Measurements from ENCODE around the gene MRPL17. TPM values are rescaled to one million over a fixed set of nuclear protein-coding genes. Genes with fewer than 3 reads are reported as not detected.

MRPL17 gene
- total RNA-seq, 1 donor from 2014 or later = 121 TPM

DNA sequence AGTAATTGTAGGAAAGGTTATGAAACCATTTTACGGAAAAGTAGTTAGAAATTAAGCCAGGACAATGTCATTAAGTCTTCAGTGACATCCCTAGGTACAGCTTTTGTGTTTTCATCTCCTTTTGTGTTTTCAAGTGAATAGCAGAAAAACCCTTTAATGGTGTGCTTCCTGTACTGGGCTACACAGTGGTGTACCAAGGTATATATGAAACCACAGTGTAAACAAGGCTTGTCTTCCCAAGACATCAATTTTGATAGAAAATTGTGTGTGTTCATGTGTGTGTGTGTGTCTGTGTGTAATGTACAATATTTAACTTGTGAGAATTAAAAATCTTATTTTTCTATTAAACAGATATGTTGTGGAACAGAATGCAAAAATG is 8.9 kb downstream of the MRPL17 start:
- Mint-ChIP-seq H3K27me3 (ENCODE audit: insufficient read depth) (no peaks in the 10 kb centered on the region), H3K9me3 (peaks cover 3% of the 10 kb centered on the region), H3K4me1 (ENCODE audit: low read depth) (peaks cover 52% of the 10 kb centered on the region), H3K36me3 (ENCODE audit: low read depth) (peaks cover 20% of the 10 kb centered on the region), H3K27ac (no peak overlapping the region), H3K4me3 (no peak overlapping the region)
- intact Hi-C loops (cut with micrococcal nuclease) = no loop called here
- DNase-seq (ENCODE audit: low spot score) = no peak

DNA sequence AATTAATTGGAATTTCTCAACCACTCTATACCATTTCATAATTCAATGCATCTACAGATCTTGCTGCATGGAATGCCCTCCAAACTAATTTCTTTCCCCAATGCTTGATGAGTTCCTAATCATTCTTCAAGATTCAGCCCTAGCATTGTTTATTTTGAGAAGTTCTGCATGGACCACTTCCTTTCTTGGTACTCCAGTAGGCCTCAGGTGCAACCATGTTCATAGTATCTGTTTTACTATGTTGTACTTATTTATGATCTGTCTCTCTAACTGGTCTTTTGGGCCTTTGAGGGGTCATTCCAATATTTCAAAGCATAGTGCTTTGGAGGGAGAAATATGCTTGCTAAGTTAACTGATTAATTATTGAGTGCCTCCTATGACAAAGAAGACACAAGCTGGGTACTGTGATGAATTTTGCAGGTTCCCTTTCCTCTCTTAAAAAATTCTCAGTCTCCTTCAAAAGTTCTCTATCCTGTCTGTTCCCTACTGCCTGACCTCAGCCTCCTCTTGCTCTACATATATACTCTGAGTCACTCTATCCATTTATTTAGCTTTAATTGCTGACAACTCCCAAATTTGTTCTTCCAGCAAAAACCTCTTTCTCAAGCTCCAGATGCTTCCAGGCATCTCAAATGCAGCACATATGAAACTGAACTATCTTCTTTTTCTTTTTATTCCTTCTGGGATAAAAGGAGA is 9.5 kb downstream of the MRPL17 start:
- peak overlapping the region; percentile 27 for H3K4me3 Mint-ChIP-seq
- no peaks in the 10 kb centered on the region for H3K27me3 Mint-ChIP-seq (ENCODE audit: insufficient read depth)
- intact Hi-C loops (cut with micrococcal nuclease) = loop anchor here (1.0 kb wide), 1 partner anchor 9 kb away; no protein-coding TSS in a partner anchor

GRCh38 chr11:6671991-6672390 is 11.1 kb downstream of the MRPL17 start:
- Mint-ChIP-seq H3K27me3 (ENCODE audit: insufficient read depth) (no peaks in the 10 kb centered on the region), H3K9me3 (peaks cover 3% of the 10 kb centered on the region), H3K4me1 (ENCODE audit: low read depth) (peaks cover 69% of the 10 kb centered on the region), H3K36me3 (ENCODE audit: low read depth) (peaks cover 10% of the 10 kb centered on the region), H3K27ac (no peak overlapping the region), H3K4me3 (no peak overlapping the region)
- intact Hi-C loops (cut with micrococcal nuclease) = no loop called here
- no peak for DNase-seq (ENCODE audit: low spot score)

More for the DNA sequence above, 9.5 kb downstream of the MRPL17 start:
- peaks cover 15% of the 10 kb centered on the region for H3K36me3 Mint-ChIP-seq (ENCODE audit: low read depth)
- no peak for DNase-seq (ENCODE audit: low spot score)
- H3K4me1 Mint-ChIP-seq (ENCODE audit: low read depth) = peaks cover 53% of the 10 kb centered on the region
- peak overlapping the region; percentile 25 for H3K27ac Mint-ChIP-seq
- peaks cover 3% of the 10 kb centered on the region for H3K9me3 Mint-ChIP-seq

- Mint-ChIP-seq H3K36me3 (ENCODE audit: low read depth) (peaks cover 10% of the 10 kb centered on the region), H3K9me3 (peaks cover 3% of the 10 kb centered on the region), H3K27ac (peak overlapping the region; percentile 40), H3K27me3 (ENCODE audit: insufficient read depth) (peaks cover 1% of the 10 kb centered on the region), H3K4me3 (peak overlapping the region; percentile 54), H3K4me1 (ENCODE audit: low read depth) (peaks cover 77% of the 10 kb centered on the region)
- DNase-seq (ENCODE audit: low spot score) = no peak
- intact Hi-C loops (cut with micrococcal nuclease) = no loop called here
Measured at GRCh38 chr11:6670202-6670830, 12.8 kb downstream of the MRPL17 start.

DNA sequence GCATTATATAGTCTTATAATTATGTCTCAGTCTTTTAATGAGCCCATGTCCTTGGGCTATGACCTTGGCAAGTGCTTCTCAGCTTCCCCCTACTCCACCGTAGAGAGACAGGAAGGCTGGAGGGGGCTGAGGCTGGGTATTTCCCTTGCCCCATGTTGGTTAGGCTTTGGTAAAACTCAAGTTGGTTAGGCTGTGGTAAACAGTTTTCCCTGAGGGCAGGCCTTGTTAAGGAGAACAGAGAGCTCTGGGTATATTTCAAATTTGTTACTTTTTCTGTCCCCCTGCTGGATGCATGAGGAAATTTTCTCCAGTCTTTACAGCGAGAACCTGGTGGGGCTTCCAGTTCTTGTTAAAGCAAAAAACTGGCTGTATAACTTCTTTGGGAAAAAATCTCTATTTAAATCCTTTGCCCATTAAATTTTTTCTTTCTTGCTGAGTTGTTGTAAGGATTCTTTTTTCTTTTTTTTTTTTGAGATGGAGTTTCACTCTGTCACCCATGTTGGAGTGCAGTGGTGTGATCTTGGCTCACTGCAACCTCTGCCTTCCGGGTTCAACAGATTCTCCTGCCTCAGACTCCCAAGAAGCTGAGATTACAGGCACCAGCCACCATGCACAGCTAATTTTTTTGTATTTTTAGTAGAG is 15.3 kb downstream of the MRPL17 start:
- Mint-ChIP-seq H3K9me3 (peaks cover 3% of the 10 kb centered on the region), H3K36me3 (ENCODE audit: low read depth) (peaks cover 5% of the 10 kb centered on the region), H3K4me1 (ENCODE audit: low read depth) (peaks cover 62% of the 10 kb centered on the region), H3K27me3 (ENCODE audit: insufficient read depth) (peaks cover 12% of the 10 kb centered on the region), H3K4me3 (peak overlapping the region; percentile 23), H3K27ac (peak overlapping the region; percentile 41)
- peak; percentile 55 for DNase-seq (ENCODE audit: low spot score)
- intact Hi-C loops (cut with micrococcal nuclease) = loop anchor here (1.0 to 2.0 kb wide), 6 partner anchors 15 to 137 kb away; partner anchors contain the start of genes MRPL17 and TPP1

- peaks cover 14% of the 10 kb centered on the region for H3K27me3 Mint-ChIP-seq (ENCODE audit: insufficient read depth)
- intact Hi-C loops (cut with micrococcal nuclease) = loop anchor here (1.0 to 2.0 kb wide), 5 partner anchors 14 to 136 kb away; partner anchors contain the start of genes MRPL17 and TPP1
- DNase-seq (ENCODE audit: low spot score) = no peak
- peak overlapping the region; percentile 10 for H3K27ac Mint-ChIP-seq
- peaks cover 50% of the 10 kb centered on the region for H3K4me1 Mint-ChIP-seq (ENCODE audit: low read depth)
- peaks cover 2% of the 10 kb centered on the region for H3K36me3 Mint-ChIP-seq (ENCODE audit: low read depth)
- no peak overlapping the region for H3K4me3 Mint-ChIP-seq
- no peaks in the 10 kb centered on the region for H3K9me3 Mint-ChIP-seq
Measured at GRCh38 chr11:6666302-6667183, 16.6 kb downstream of the MRPL17 start.

GRCh38 chr11:6664551-6664950 is 18.6 kb downstream of the MRPL17 start:
- no peaks in the 10 kb centered on the region for H3K36me3 Mint-ChIP-seq (ENCODE audit: low read depth)

DNA sequence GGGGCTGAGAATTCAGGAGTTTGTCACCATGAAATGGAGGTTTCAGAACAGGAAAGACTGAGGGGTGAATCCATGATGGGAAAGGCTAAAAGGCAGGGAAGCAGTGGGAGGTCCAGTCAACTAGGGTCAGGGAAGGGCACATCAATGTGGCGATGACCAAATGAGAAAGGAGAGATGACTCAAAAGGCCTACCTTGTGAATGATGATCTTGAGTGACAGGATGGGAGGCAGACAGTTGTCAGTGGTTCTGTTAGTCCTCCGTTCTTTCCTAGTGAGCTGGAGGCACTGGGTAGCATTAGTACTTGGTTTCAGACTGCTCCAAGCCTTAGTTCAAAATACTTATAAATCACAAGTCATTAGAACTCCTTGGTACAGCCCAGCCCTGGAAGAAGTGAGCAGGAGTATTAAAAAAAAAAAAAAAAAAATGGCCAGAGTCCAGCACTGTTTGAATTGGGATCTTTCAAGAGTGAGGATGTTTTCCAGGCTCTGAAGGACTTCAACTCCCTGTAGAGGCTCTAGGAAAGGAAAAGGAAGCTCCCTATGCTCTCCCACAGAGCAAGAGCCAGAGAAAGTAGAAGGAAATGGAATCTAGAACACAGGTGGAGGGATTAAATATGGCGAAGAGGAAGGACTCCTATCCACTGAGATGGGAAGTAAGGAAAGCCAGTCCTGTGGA is 19.2 kb downstream of the MRPL17 start:
- Mint-ChIP-seq H3K9me3 (no peaks in the 10 kb centered on the region), H3K4me3 (no peak overlapping the region), H3K27ac (no peak overlapping the region), H3K36me3 (ENCODE audit: low read depth) (no peaks in the 10 kb centered on the region), H3K27me3 (ENCODE audit: insufficient read depth) (peaks cover 14% of the 10 kb centered on the region), H3K4me1 (ENCODE audit: low read depth) (peaks cover 32% of the 10 kb centered on the region)
- no peak for DNase-seq (ENCODE audit: low spot score)
- intact Hi-C loops (cut with micrococcal nuclease) = no loop called here

More at GRCh38 chr11:6664551-6664950, 18.6 kb downstream of the MRPL17 start:
- intact Hi-C loops (cut with micrococcal nuclease) = no loop called here
- Mint-ChIP-seq H3K4me1 (ENCODE audit: low read depth) (peaks cover 32% of the 10 kb centered on the region), H3K27me3 (ENCODE audit: insufficient read depth) (peaks cover 14% of the 10 kb centered on the region), H3K9me3 (no peaks in the 10 kb centered on the region), H3K4me3 (no peak overlapping the region), H3K27ac (no peak overlapping the region)
- DNase-seq (ENCODE audit: low spot score) = no peak

DNA sequence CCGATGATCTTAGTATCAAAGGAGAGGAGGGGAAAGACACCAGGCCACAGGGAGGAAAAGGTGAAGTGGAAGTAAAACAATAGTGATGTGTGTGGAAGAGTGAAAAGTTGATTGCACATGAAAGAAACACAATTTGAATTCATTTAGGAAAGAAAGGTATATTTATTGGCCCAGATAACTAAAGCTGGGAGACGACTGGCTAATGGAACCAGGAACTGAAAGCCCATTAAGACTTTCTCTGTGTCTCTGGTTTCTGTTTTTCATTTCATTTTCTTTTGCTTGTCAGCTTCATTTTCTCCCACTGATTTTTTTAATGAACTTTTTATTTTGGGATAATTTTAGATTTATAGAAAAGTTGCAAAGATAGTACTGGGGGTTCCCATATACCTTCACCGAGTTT is 22.4 kb downstream of the MRPL17 start:
- Mint-ChIP-seq H3K4me1 (ENCODE audit: low read depth) (peaks cover 7% of the 10 kb centered on the region), H3K9me3 (no peaks in the 10 kb centered on the region), H3K27ac (no peak overlapping the region), H3K36me3 (ENCODE audit: low read depth) (no peaks in the 10 kb centered on the region), H3K27me3 (ENCODE audit: insufficient read depth) (peaks cover 30% of the 10 kb centered on the region), H3K4me3 (no peak overlapping the region)
- no peak for DNase-seq (ENCODE audit: low spot score)
- intact Hi-C loops (cut with micrococcal nuclease) = no loop called here

DNA sequence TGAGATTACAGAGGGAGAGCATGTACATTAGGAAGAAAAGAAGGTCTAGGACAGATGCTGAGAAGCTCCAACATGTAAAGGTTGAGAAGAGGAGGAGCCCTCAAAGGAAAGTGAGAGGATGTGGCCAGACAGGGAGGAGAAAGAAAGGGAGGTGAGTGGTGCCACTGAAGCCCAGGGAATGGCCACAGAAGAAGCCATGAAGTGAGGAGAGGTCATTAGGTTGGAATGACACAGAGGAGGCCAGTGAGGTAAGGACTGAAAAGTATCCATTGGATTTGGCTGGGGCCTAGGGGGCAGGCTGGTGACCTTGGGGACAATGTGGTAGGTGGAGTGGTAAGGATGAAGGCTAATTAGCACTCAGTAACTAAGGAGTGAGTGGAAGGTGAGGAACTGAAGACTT is 24.5 kb downstream of the MRPL17 start:
- peaks cover 2% of the 10 kb centered on the region for H3K4me1 Mint-ChIP-seq (ENCODE audit: low read depth)
- no peak for DNase-seq (ENCODE audit: low spot score)
- no peak overlapping the region for H3K4me3 Mint-ChIP-seq
- H3K36me3 Mint-ChIP-seq (ENCODE audit: low read depth) = no peaks in the 10 kb centered on the region
- H3K27me3 Mint-ChIP-seq (ENCODE audit: insufficient read depth) = peaks cover 22% of the 10 kb centered on the region
- intact Hi-C loops (cut with micrococcal nuclease) = no loop called here
- H3K27ac Mint-ChIP-seq = no peak overlapping the region
- H3K9me3 Mint-ChIP-seq = no peaks in the 10 kb centered on the region

GRCh38 chr11:6657346-6657745 is 25.8 kb downstream of the MRPL17 start:
- peaks cover 16% of the 10 kb centered on the region for H3K27me3 Mint-ChIP-seq (ENCODE audit: insufficient read depth)
- H3K27ac Mint-ChIP-seq = no peak overlapping the region
- intact Hi-C loops (cut with micrococcal nuclease) = no loop called here
- no peaks in the 10 kb centered on the region for H3K4me1 Mint-ChIP-seq (ENCODE audit: low read depth)
- H3K36me3 Mint-ChIP-seq (ENCODE audit: low read depth) = no peaks in the 10 kb centered on the region
- H3K4me3 Mint-ChIP-seq = peak overlapping the region; percentile 27
- no peaks in the 10 kb centered on the region for H3K9me3 Mint-ChIP-seq
- DNase-seq (ENCODE audit: low spot score) = no peak

GRCh38 chr11:6656936-6657335 is 26.2 kb downstream of the MRPL17 start:
- intact Hi-C loops (cut with micrococcal nuclease) = no loop called here
- H3K36me3 Mint-ChIP-seq (ENCODE audit: low read depth) = no peaks in the 10 kb centered on the region
- peak overlapping the region; percentile 34 for H3K4me3 Mint-ChIP-seq
- no peak for DNase-seq (ENCODE audit: low spot score)
- H3K27ac Mint-ChIP-seq = no peak overlapping the region
- H3K27me3 Mint-ChIP-seq (ENCODE audit: insufficient read depth) = peaks cover 16% of the 10 kb centered on the region
- H3K9me3 Mint-ChIP-seq = no peaks in the 10 kb centered on the region
- H3K4me1 Mint-ChIP-seq (ENCODE audit: low read depth) = no peaks in the 10 kb centered on the region

Data from activated T-helper 1 cell treated with anti-CD3 and anti-CD28 coated beads, Interleukin-12 subunit alpha, Interleukin-12 subunit beta, Interleukin-2, Interleukin-4 antibody, amounts not matched to agents 30 ng/mL and 10 ng/mL and 1 ng/mL, durations not matched to agents 14 hours and 24 hours and 36 hours (primary cell).